Chondrocyte (in vitro differentiated cells): Measurements from ENCODE around the gene IFITM1. TPM values are rescaled to one million over a fixed set of nuclear protein-coding genes. Genes with fewer than 3 reads are reported as not detected.

Source experiments
- DNase-seq: peaks from one replicate; pipeline ENCODE4 v3.0.0; 2021; ENCODE audit warnings: mixed read lengths, low spot score
- H3K27ac Mint-ChIP-seq: one replicate; pipeline ENCODE4 v1.8.0; 2021; ENCODE audit warnings: mild to moderate bottlenecking, moderate library complexity, mixed read lengths; ENCODE audit not compliant: unreplicated experiment
- H3K27me3 Mint-ChIP-seq: 2 replicates; pipeline ENCODE4 v1.8.0; 2021; ENCODE audit warnings: low read depth, mixed read lengths
- H3K36me3 Mint-ChIP-seq: 2 replicates; pipeline ENCODE4 v1.8.0; 2021; ENCODE audit warnings: low read depth, mixed read lengths
- H3K4me1 Mint-ChIP-seq: 2 replicates; pipeline ENCODE4 v1.8.0; 2021; ENCODE audit warnings: low read depth, mild to moderate bottlenecking, mixed read lengths
- H3K4me3 Mint-ChIP-seq: one replicate; pipeline ENCODE4 v1.8.0; 2021; ENCODE audit warnings: mild to moderate bottlenecking, moderate library complexity, mixed read lengths; ENCODE audit not compliant: unreplicated experiment
- H3K9me3 Mint-ChIP-seq: 2 replicates; pipeline ENCODE4 v1.8.0; 2021; ENCODE audit warnings: low read depth, mixed read lengths
- CTCF ChIP-seq: fragments of 200-600 bp; sonication (generic); IDR thresholded peaks from 2 replicates; pipeline ENCODE4 v1.5.0; 2021; ENCODE audit warnings: antibody characterized with exemption, mild to moderate bottlenecking, moderate library complexity
- total RNA-seq: library from RNA; stranded (reverse); gene quantifications from 3 replicates; pipeline ENCODE4 v1.2.1, GENCODE V29; 2021

IFITM1 gene
- total RNA-seq, 1 donor from 2014 or later: 1.6 TPM

GRCh38 chr11:276219-276618, 37.6 kb upstream of the IFITM1 start:
- TF ChIP-seq CTCF: no peak
- H3K27ac Mint-ChIP-seq: no peak overlapping the region
- H3K4me1 Mint-ChIP-seq: no peaks in the 10 kb centered on the region
- no peak overlapping the region for H3K4me3 Mint-ChIP-seq
- H3K36me3 Mint-ChIP-seq: peaks cover 1% of the 10 kb centered on the region
- no peak for DNase-seq
- peaks cover 4% of the 10 kb centered on the region for H3K9me3 Mint-ChIP-seq
- peaks cover 4% of the 10 kb centered on the region for H3K27me3 Mint-ChIP-seq

- peaks cover 9% of the 10 kb centered on the region for H3K27me3 Mint-ChIP-seq
- H3K4me1 Mint-ChIP-seq: no peaks in the 10 kb centered on the region
- no peak within 1 kb of the TSS for H3K4me3 Mint-ChIP-seq
- H3K9me3 Mint-ChIP-seq: peaks cover 4% of the 10 kb centered on the region
- TF ChIP-seq CTCF: no peak
- peak; percentile 59 for DNase-seq
- peaks cover 1% of the 10 kb centered on the region for H3K36me3 Mint-ChIP-seq
- H3K27ac Mint-ChIP-seq: no peak within 1 kb of the TSS
These were observed 35.6 kb upstream of the IFITM1 start, which contains the start of gene NLRP6 for GRCh38 chr11:278001-278951. TSS of gene NLRP6 (plus strand) at chr11:278407. CDS start at chr11:278570, 163 bp downstream.

GRCh38 chr11:279040-279965, 34.5 kb upstream of the IFITM1 start:
- peak; percentile 81 for DNase-seq
- peaks cover 1% of the 10 kb centered on the region for H3K36me3 Mint-ChIP-seq
- no peak for TF ChIP-seq CTCF

GRCh38 chr11:279966-280705, 33.7 kb upstream of the IFITM1 start:
- Mint-ChIP-seq H3K27ac (no peak overlapping the region), H3K36me3 (peaks cover 1% of the 10 kb centered on the region), H3K4me1 (no peaks in the 10 kb centered on the region), H3K27me3 (peaks cover 7% of the 10 kb centered on the region), H3K4me3 (no peak overlapping the region), H3K9me3 (peaks cover 4% of the 10 kb centered on the region)
- no peak for TF ChIP-seq CTCF
- DNase-seq: peak; percentile 77

More at GRCh38 chr11:279040-279965, 34.5 kb upstream of the IFITM1 start:
- Mint-ChIP-seq H3K9me3 (peaks cover 4% of the 10 kb centered on the region), H3K27ac (no peak overlapping the region), H3K4me3 (no peak overlapping the region), H3K4me1 (no peaks in the 10 kb centered on the region), H3K27me3 (peaks cover 7% of the 10 kb centered on the region)
